Neutrophil (primary cell): ENCODE data around the gene CSAD.

ENCODE experiments used
- H3K27ac ChIP-seq: fragments of 200-600 bp; sonication (generic); 2 replicates; pipeline ENCODE4 v1.5.1; 2016; ENCODE audit warnings: mild to moderate bottlenecking, moderate library complexity
- H3K27me3 ChIP-seq: fragments of 200-600 bp; sonication (generic); 2 replicates; pipeline ENCODE4 v1.6.0; 2016; ENCODE audit warnings: mild to moderate bottlenecking
- H3K36me3 ChIP-seq: fragments of 200-600 bp; sonication (generic); 2 replicates; pipeline ENCODE4 v1.5.1; 2017
- H3K4me1 ChIP-seq, 2 experiments: fragments of 200-600 bp in 1 of 2; sonication (generic) in 1 of 2; 1 replicate in 1 of 2; 2 replicates in 1 of 2; pipeline versions ENCODE4 v1.5.1 to v1.6.1; 2013 to 2016; ENCODE audit warnings: low read depth in 1 of 2, low read length in 1 of 2, mild to moderate bottlenecking in 1 of 2, moderate library complexity in 1 of 2; ENCODE audit not compliant: control insufficient read depth in 1 of 2, insufficient read depth in 1 of 2
- H3K4me3 ChIP-seq, 2 experiments: fragments of 200-600 bp in 1 of 2; sonication (generic) in 1 of 2; 1 replicate in 1 of 2; 2 replicates in 1 of 2; pipeline ENCODE4 v1.5.1; 2013 to 2016; ENCODE audit warnings: low read depth in 1 of 2, low read length in 1 of 2, mild to moderate bottlenecking in 1 of 2, moderate library complexity in 1 of 2
- H3K9me3 ChIP-seq: fragments of 200-600 bp; sonication (generic); 2 replicates; pipeline ENCODE4 v1.5.1; 2016
- CTCF ChIP-seq: fragments of 200-600 bp; sonication (generic); IDR thresholded peaks from 2 replicates; pipeline ENCODE4 v1.5.1; 2016; ENCODE audit warnings: antibody characterized with exemption

The CSAD gene

GRCh38 chr12:53226815-53227214 is 46.1 kb upstream of the CSAD start:
- no peak for TF ChIP-seq CTCF
- Histone ChIP-seq H3K36me3 (no peaks in the 10 kb centered on the region), H3K27me3 (peaks cover 84% of the 10 kb centered on the region), H3K4me3 (no peak overlapping the region), H3K27ac (no peak overlapping the region), H3K9me3 (no peaks in the 10 kb centered on the region), H3K4me1 (peaks cover 8 to 9% of the 10 kb centered on the region in 2 experiments)

GRCh38 chr12:53225635-53226424 is 45.1 kb upstream of the CSAD start:
- Histone ChIP-seq H3K27ac (no peak overlapping the region), H3K4me1 (peaks cover 4 to 14% of the 10 kb centered on the region in 2 experiments), H3K27me3 (peaks cover 84% of the 10 kb centered on the region), H3K4me3 (no peak overlapping the region), H3K9me3 (no peaks in the 10 kb centered on the region), H3K36me3 (no peaks in the 10 kb centered on the region)
- no peak for TF ChIP-seq CTCF

- Histone ChIP-seq H3K4me1 (peaks cover 12 to 22% of the 10 kb centered on the region in 2 experiments), H3K9me3 (no peaks in the 10 kb centered on the region), H3K27me3 (peaks cover 84% of the 10 kb centered on the region), H3K27ac (no peak overlapping the region), H3K4me3 (no peak overlapping the region), H3K36me3 (no peaks in the 10 kb centered on the region)
- TF ChIP-seq CTCF: no peak
Measured at GRCh38 chr12:53224897-53225634, 44.3 kb upstream of the CSAD start.

GRCh38 chr12:53224061-53224896 is 43.6 kb upstream of the CSAD start:
- TF ChIP-seq CTCF: no peak
- Histone ChIP-seq H3K4me1 (peaks cover 17 to 30% of the 10 kb centered on the region in 2 experiments), H3K4me3 (no peak overlapping the region)

GRCh38 chr12:53223389-53224060 is 42.8 kb upstream of the CSAD start:
- Histone ChIP-seq H3K27ac (no peak overlapping the region), H3K4me1 (peaks cover 17 to 31% of the 10 kb centered on the region in 2 experiments), H3K9me3 (no peaks in the 10 kb centered on the region), H3K4me3 (no peak overlapping the region), H3K36me3 (no peaks in the 10 kb centered on the region), H3K27me3 (peaks cover 84% of the 10 kb centered on the region)
- no peak for TF ChIP-seq CTCF

More at GRCh38 chr12:53224061-53224896, 43.6 kb upstream of the CSAD start:
- Histone ChIP-seq H3K36me3 (no peaks in the 10 kb centered on the region), H3K9me3 (no peaks in the 10 kb centered on the region), H3K27me3 (peaks cover 84% of the 10 kb centered on the region), H3K27ac (no peak overlapping the region)
